Stimulated activated CD8-positive, alpha-beta memory T cell treated with anti-CD3 and anti-CD28 coated beads, Interleukin-4, amount 100 ng/mL, for 4 hours (primary cell): ENCODE data around the gene MPZL3.

Experiments used
- DNase-seq, 2 donors: peaks; one replicate each; pipeline ENCODE4 v3.0.0-alpha.2; 2020; ENCODE audit warnings: low read depth in 2 of 2, low spot score in 1 of 2

MPZL3 gene

DNA sequence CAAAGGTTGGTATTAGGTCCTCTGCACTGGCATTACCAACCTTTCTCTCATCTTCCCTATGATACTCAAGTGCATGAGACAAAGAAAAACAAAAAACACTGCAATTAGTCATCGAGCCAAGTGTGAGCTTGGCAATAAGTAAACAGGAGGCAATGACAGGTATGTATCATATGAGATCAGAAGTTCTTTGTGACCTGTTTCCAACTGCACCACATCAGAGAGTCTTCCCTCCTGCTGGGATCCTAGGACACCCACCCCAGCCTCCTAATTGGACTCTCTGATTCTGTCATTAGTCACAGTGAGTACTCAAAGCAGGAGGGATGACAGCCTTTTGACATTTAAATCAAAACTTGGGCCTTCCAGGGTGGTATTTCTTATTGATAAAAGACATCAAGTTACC is 19.5 kb downstream of the MPZL3 start:
- no peak for DNase-seq

DNA sequence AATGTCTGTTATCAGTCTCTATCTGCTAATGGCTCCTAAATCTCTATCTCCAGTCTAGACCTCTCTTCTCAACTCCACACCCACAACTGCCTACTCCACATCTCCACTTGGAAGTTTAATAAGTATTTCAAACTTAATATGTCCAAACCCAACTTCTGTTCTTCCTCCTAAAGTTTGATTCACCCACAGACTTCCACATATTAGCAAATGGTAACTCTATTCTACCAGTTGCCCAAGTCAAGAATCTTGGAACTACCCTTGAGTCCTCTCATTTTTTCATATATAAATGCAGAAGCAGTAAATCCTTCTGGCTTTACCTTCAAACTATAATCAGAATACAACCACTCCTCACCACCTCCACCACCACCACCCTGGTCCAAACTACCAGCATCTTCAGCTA is 20.7 kb downstream of the MPZL3 start:
- DNase-seq, result no peak

DNA sequence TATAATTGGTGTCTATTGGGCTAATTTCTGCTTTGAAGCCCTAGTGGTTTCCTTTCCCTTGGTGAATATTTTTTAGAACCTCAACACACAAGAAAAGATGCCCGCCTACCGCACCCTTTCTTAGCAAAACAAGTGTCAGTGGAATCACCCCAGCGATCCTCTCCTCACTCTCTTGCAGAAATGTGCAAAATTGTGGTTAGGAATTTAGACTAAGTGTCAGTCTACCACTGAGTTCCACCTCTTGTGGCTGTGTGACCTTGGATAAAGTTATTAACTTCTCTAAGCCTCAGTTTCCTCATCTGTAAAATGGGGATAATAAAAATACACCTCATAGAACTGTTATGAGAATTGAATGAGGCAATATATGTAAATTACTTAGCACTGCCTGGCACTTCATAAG is 22.1 kb downstream of the MPZL3 start:
- no peak for DNase-seq

DNA sequence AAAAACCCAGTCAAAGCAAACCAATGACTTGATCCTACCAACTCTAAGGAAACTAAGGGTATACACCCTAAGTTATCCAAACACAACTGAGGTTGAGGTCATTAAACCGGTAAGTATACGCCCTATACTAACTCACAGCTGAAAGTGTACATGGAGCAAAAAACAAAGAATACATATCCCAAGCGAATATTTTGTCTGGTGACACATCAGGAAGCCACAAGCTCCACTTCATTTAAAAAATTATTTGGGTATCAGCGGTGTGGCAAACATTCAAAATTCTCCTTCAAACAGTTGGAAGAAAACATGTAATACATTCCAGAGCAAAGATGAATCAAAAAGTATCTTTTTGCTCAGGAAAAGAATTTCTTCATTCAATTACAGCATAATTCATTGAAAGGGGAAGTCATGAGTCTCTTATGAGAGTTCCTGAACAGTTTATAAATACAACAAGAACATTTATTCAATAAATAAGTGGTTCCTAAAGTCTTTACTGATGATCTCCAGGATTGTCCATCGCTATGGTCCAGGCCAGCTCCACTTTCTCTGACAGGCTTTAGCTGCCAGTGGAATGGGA is 22.8 kb downstream of the MPZL3 start:
- DNase-seq, result no peak

DNA sequence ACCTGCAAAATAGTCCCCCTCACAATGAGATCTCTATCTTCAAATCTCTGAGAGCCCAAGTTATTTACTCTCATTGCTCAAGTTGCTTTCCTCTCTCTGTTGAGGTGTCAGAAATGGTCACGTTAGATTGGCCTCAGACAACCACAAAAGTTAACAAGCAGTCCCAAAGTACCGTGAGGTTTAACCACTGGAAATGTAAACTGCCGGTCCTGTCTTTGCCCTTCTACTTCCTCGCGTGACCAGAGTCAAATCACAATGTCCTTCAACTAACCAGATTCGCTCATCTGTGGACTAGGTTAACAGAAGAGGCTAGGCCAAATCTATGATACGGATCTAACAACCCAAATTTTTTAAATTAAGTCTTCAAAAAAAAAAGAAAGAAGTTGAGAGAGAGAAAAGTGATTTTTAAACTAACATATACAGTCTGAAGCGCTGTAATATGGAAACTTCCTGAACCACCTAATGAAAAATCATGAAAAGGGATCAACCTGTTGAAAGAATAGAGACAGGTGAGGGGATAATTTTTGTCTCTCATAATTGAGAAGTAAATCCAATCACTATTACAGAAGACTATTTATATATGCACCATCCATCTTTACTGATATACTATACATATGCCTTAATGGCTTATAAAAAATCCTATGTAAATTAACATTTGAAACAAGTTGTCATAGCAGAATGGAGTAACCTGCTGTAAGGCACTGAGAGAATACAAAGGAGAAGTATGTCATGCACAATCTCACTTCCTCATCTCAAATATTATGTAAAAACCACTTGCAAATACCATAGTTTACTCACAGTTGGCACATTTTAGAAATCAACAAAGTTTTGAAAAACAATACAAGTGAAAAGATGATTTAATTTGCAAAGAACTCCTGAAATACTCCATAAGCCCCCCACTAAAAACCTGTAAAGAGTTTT is 24.0 kb downstream of the MPZL3 start:
- DNase-seq, result no peak

DNA sequence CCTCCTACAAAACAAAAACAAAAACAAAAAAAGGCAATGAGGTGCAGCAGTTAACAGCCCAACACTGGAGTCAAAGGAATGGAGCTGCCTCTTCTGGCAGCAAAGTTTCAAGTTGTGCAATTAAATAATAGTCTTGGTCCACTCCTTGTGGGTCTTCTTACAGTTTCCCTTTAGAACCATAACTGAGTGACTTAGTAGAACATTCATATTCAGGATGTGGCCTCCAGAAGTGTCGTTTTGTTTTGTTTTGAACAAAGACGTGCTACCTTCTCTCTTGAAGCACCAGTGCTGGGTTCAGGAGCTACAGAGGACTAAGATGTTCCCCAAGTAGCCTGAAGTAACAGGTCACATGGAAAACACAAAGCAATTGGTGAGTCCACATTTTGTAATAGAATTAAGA is 25.4 kb downstream of the MPZL3 start:
- DNase-seq, result no peak

DNA sequence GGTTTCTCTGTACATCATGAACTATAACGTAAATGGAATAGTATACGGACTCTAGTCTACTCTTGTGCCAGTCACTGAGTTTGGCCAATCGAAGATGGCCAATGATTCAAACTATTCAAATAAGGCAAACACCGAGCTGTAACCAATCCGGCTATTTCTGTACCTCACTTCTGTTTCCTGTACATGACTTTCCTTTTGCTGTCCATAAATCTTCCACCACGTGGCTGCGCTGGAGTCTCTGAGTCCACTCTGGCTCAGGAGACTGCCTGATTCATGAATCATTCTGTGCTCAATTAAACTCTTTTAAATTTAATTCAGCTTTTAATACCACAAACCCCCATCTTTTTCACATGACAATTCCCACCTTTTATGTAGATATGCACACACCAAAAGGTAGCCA is 25.9 kb downstream of the MPZL3 start:
- no peak for DNase-seq

DNA sequence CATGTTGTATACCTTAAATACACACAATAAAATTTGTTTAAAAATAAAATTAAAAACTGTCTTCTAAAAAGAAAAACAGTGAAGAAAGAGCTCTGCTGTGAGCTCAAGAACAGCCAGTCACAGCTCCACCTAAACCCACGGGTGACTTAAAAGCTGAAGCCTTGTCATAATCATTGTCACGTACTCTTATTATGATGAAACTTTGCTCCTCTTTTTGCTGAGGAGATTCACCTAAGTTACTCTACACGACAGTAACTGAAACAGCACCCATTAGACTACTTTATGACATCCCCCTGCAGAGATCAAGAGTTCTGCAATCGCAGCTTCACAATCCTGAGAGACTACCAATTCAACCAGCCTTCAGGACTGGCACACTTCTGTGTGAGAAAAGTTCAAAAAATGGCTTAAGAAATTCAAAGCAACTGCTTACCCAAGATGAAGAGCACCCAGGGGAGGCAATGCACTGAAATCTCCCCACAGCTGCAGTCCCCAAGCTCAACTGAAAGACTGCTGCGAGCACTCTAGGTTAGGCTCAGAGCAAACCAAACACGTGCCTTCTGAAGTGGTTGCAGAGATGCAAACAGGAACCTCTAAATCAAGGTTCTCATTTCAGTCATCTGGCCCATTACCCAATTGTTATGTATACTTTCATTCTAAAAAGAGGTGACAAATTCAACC is 27.5 kb downstream of the MPZL3 start, which contains the start of gene JAML:
Gene JAML (minus strand): TSS at position 501 of the 678 bp plus-strand sequence. CDS start 10,145 bp downstream, outside the sequence.
- DNase-seq, result no peak

DNA sequence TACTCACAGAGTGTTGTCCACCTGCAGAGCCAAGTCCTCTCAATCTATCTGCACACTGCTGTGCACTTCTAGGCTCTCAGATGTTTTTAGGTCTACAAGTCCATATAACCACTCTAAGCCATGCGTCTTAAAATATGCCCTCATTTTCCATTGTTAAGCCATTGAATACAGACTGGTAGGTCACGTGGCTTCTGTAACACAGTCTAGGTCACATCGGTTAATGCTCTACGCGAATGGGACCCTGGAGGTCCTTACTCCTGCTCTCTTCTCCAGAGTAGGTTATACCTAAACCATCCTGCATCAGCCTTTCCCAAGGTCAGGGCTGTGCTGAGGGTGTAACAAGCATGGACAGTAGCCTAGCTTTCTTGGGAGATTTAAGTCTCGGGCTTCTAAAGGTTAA is 28.2 kb downstream of the MPZL3 start:
- no peak for DNase-seq

DNA sequence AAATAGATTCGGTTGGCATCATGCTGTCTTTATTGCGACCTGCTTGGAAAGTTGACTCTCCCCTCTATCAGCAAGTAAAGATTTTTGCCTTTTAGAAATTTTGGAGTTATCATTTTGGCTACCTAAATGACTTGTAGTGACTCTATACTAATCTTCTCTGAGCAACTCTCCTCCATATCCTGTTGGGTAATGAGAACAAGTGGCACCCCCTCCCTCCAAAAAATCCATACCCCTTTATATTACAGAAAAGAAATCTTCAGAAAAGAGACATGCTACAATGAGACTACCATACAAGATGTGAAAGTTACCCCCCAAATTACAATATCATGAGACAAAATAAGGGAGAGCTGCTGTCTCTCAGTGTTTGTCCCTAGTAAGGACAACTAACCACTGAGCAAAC is 28.6 kb downstream of the MPZL3 start:
- DNase-seq, result no peak

DNA sequence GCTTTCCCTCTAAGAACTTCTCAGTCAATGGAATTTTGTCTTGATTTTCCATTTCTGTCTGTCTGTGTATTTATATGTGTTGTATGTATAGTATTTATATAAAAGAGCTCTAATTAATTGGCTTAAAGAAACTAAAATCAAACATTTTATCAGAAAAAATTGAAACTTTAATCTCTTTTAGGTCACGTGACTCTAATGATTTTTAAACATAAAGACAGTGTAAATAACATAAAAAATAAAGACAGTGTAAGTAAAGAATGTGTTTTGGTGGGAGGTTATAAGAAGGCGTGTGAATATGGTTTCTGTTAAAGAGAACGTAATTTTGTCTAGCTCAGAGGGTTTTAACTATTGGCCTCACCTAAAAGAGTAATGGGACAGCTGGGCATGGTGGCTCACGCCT is 29.7 kb downstream of the MPZL3 start:
- DNase-seq, result no peak

DNA sequence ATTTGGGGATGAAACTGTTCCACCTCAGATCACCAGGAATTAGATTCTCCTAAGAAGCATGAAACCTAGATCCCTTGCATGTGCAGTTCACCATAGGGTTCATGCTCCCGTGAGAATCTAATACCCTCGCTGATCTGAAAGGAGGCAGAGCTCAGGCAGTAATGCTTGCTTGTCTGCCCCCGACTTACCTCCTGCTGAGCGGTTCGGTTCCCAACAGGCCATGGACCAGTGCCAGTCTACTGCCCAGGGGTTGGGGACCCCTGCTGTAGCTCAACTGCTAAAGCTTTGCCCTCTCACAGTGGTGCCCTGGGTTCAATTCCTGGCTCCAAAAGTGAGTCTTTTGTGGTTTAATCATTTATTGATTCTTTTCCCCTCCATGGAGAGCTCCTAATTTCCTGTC is 30.7 kb downstream of the MPZL3 start:
- no peak for DNase-seq

DNA sequence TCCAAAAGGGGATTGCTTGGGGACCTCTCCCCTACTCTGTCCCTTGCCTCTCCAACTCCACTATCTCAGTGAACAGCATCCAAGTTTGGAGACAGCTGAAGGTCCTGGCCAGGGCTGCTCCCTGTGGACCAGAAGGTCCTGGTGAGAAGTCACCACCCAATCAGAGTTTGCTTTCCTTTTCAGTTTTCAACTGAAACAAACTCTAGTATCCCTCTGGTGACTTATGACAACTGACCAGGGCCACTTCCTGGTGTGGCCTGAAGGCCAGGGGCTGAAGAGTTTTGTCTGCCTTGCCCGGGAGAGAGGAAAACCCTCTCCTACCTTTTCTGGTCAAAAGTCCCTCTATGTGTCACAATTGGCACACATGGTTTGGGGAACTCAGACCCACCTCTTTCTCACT is 32.4 kb downstream of the MPZL3 start:
- no peak for DNase-seq

DNA sequence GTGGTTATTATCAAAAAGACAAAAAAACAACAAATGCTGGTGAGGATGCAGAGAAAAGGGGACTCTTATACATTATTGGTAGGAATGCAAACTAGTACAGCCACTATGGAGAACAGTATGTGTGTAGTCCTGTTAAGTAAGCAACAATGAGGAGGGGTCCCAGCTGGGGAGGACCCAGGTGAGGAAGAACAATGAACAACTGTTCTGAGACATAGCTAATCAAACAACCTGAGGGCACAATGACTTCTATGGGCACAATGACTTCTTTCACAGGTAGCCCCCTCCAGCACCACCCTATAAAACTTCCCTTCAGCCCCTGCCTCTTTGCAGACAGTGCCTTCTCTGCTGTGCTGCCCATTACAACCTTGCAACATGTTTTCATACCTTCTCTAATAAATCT is 32.9 kb downstream of the MPZL3 start:
- DNase-seq, result no peak

DNA sequence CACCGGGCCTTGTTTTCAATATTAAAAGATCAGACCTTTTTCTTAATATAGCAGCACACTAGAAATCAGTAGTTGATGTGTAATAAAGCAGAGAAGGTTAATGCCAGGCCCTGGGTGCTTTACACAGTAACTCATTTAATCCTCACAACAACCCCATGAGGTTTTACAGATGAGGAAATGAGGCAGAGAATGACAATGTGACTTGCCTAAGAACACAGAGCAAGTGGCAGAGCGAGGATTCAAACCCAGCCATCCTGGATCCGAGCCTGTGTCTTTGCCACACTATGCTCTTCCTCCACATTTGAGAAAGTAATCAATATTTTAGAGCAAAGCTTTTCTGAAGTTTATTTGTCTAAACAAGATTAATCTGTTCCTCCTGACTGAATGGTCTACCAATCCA is 34.6 kb downstream of the MPZL3 start:
- DNase-seq, result no peak

DNA sequence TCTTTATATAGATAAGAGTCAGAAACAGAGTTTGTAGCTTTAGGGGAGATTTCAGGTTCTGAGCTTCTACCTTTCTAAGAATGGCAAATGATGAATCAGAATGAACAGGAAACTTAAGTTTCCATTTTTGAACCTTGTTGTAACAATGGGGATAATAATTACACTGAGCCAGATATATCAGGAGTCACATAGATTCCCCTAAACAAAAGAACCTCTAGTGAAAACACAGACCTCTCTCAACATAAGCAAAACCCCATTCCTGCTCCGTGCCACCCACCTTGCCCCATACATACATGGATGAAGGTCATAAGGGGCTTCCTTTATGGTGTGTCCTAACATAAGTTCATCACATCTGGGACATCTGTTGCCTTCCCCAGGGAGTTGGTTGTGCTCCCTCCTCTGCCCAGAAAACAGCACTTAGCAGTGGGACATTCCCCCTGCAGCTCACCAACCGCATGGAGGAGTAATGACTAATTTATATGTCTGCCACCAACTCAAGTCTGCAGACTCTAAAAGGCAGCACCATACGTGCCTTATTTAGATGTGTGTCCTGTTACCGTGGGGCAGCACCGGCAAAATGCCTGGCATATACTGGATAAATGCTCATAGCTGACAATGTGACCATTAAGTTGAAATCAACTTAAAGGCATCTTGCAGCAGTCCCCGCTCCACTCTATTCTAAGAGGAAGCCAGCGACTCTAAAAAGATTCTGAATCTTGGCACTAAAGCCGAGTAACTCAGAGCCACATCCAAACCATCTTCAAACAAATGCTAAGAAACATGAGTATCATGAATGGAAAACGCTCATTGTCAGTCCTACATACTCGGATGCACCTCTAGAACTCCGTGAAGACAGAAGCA is 35.3 kb downstream of the MPZL3 start:
- DNase-seq, result peak in 1 of 2 donors; percentile 40

DNA sequence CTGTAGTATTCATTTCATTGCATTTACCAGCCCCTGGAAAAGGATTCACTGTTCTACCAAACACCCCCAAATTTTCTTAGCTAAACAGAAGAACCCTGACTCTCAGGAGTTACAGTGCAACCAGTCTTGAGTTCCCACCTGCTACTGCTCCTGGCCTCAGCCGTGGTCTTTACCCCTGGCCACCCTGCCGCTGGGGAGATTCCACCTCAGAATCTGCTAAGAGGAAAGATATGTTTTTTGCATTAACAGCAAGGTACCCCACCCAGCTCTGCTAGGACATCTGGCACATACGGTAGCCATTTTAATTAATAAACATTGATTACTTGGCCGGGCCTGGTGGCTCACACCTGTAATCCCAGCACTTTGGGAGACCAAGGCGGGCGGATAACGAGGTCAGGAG is 36.4 kb downstream of the MPZL3 start:
- no peak for DNase-seq

DNA sequence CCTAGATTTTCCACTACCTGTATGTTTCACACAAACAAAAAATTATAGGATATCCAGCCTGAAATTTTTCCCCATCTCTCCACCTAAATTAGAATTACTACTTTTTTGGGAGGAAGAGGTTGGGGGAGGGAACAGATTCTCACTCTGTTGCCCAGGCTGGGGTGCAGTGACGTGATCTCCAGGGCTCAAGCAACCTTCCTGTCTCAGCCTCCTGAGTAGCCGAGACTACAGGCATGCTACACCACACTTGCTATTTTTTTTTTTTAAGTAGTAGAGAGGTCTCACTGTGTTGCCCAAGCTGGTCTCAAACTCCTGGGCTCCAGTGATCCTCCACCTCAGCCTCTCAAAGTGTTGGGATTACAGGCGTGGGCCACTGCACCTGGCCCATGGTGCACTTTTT is 36.9 kb downstream of the MPZL3 start:
- no peak for DNase-seq

DNA sequence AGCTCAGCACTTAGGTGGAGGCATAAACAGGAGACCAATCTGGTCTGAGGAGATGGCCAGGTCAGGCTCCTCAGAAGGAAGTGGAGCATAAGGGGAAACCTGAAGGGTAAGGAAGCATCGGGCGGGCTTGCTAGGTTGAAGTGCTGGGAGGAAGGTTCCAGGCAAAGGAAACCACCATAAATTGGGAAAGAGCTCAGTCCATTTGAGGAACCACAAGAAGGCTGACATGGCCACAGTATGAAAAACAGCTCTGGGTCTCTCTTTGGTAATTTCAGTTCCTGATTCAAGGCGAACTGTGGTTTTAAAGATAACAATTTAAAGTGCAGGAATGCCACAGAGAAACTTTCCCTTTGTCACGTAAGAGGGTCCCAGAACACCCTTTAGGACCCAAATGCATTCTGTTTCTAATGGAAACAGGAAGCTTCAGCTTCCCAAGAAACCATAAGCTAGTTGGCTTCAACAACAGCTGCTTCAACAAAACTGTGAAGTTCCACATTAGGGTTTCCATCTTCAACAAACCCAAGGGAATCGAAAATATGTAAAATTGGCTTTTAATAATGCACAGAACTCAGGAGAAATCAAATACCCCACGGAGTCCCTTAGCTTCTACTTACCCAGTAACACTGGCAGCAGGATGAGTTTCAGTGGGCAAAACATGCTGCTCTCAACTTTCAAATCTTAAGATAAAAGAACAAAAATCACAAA is 37.8 kb downstream of the MPZL3 start:
- no peak for DNase-seq

DNA sequence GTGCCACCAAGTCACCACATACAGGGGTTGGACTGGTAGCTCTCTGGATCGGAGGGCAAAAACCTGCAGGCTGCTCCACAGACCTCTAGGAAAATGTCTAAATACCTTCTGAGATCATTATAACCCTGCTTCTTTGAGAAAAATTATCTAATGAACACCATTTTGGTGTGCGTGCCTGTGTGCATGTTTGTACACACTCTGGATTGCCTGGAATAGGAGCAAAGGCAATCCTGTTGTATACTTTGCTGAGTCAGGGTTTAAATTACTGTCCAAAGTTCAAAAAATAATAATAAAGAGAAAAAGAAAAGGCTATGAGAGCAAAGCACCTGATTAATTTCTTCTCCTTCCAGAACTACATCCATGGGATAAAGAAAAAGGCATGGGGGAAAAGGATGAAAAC is 38.4 kb downstream of the MPZL3 start:
- no peak for DNase-seq

DNA sequence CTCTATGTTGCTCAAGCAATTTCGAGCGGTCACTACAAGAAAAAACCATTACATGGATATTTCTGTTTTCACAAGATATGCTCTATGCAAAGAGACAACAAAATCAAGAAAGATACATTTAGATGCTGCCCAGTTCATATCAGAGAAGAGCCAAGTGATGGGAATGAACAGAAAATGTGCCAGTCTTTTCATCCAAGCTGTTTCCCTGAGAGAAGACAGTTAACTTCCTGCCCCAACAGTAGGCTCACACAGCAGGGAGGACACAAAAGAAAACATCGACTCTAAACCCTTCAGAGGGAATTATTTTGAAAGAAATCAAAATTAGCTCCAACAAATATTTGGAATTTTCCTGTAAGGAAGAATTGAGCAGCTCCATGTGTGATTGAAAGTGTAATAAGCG is 39.0 kb downstream of the MPZL3 start:
- DNase-seq, result no peak
